ENCODE results near the gene DDX39A.

DNA sequence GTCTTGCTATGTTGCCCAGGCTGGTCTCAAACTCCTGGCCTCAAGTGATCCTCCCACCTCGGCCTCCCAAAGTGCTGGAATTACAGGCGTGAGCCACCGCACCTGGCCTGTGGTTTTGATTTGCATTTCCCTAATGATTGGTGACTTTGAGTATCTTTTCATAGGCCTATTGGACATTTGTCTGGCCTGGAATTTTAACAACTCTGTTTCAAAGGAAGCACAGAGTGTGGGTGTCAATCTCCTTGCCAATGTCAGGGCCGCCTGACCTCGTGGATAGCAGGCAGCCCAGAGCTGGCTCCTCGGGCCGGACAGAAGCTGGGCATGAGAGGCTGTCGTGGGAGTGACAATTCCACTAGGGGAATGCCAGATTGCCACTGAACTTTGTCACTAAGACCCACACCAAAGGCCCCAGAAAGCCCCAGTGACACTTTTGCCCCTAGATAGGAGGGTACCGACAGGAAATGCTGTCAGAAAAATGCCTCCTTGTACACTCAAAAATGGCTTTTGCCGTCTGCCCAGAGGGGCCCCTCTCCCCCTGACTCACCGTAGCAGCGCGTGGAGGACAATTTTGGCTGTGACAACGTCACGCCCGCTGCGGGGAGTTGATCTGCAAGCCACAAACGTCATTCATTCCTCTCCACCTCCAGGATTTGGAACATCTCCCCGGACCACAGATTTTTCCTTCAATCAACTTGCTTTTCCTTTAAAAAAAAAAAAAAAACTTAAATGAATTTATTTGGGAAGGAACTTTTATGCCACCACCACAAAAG is 49.6 kb downstream of the DDX39A start:
- TF ChIP-seq POLR2A (IDR thresholded peaks at IDR 0.05) = no peak
- TF ChIP-seq, protein P1, sequence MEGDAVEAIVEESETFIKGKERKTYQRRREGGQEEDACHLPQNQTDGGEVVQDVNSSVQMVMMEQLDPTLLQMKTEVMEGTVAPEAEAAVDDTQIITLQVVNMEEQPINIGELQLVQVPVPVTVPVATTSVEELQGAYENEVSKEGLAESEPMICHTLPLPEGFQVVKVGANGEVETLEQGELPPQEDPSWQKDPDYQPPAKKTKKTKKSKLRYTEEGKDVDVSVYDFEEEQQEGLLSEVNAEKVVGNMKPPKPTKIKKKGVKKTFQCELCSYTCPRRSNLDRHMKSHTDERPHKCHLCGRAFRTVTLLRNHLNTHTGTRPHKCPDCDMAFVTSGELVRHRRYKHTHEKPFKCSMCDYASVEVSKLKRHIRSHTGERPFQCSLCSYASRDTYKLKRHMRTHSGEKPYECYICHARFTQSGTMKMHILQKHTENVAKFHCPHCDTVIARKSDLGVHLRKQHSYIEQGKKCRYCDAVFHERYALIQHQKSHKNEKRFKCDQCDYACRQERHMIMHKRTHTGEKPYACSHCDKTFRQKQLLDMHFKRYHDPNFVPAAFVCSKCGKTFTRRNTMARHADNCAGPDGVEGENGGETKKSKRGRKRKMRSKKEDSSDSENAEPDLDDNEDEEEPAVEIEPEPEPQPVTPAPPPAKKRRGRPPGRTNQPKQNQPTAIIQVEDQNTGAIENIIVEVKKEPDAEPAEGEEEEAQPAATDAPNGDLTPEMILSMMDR (IDR thresholded peaks at IDR 0.05) = no peak

Data from esophagus squamous epithelium (tissue), 4 donors.